Astrocyte (in vitro differentiated cells and primary cell): ENCODE measurements around the gene METTL8. TPM values are rescaled to one million over a fixed set of nuclear protein-coding genes. Genes with fewer than 3 reads are reported as not detected.

ENCODE experiments used
- DNase-seq: peaks from one replicate; pipeline ENCODE4 v3.0.0-alpha.2; 2010; ENCODE audit warnings: low read depth
- FAIRE-seq: peaks from 2 replicates; lab custom pipeline; 2011; peaks lifted over from hg19 to GRCh38; lab: Jason Lieb, UNC
- H2AFZ ChIP-seq: 2 replicates; pipeline ENCODE4 v1.6.0; 2012; ENCODE audit warnings: low read depth, low read length, inconsistent platforms
- H3K27ac ChIP-seq: 2 replicates; pipeline ENCODE4 v1.5.1; 2011; ENCODE audit warnings: low read depth, low read length, inconsistent platforms
- H3K27me3 ChIP-seq: 2 replicates; pipeline ENCODE4 v1.6.0; 2011; ENCODE audit warnings: low read length, inconsistent platforms; ENCODE audit not compliant: insufficient read depth
- H3K36me3 ChIP-seq: 2 replicates; pipeline ENCODE4 v1.5.1; 2011; ENCODE audit warnings: low read length, inconsistent platforms; ENCODE audit not compliant: insufficient read depth
- H3K4me1 ChIP-seq: 2 replicates; pipeline ENCODE4 v1.5.1; 2011; ENCODE audit warnings: low read length, inconsistent platforms; ENCODE audit not compliant: insufficient read depth
- H3K4me2 ChIP-seq: 2 replicates; pipeline ENCODE4 v1.6.0; 2012; ENCODE audit warnings: low read length, inconsistent platforms
- H3K4me3 ChIP-seq: 2 replicates; pipeline ENCODE4 v1.5.1; 2011; ENCODE audit warnings: low read depth, mild to moderate bottlenecking, low read length, inconsistent platforms; ENCODE audit not compliant: insufficient read depth
- H3K79me2 ChIP-seq: 2 replicates; pipeline ENCODE4 v1.6.0; 2012; ENCODE audit warnings: mild to moderate bottlenecking, low read length, inconsistent platforms; ENCODE audit not compliant: insufficient read depth
- H3K9ac ChIP-seq: 2 replicates; pipeline ENCODE4 v1.6.0; 2012; ENCODE audit warnings: mild to moderate bottlenecking, low read length, inconsistent platforms
- H3K9me3 ChIP-seq: 2 replicates; pipeline ENCODE4 v1.5.1; 2012; ENCODE audit warnings: low read depth, mild to moderate bottlenecking, low read length, inconsistent platforms; ENCODE audit not compliant: insufficient read depth
- H4K20me1 ChIP-seq: 2 replicates; pipeline ENCODE4 v1.6.0; 2012; ENCODE audit warnings: low read length, inconsistent platforms; ENCODE audit not compliant: insufficient read depth
- H3K27ac Mint-ChIP-seq: one replicate; pipeline ENCODE4 v1.8.0; 2021; ENCODE audit warnings: mild to moderate bottlenecking, mixed read lengths; ENCODE audit not compliant: unreplicated experiment
- H3K27me3 Mint-ChIP-seq: one replicate; pipeline ENCODE4 v1.8.0; 2021; ENCODE audit warnings: low read depth, mixed read lengths; ENCODE audit not compliant: unreplicated experiment
- H3K36me3 Mint-ChIP-seq: one replicate; pipeline ENCODE4 v1.8.0; 2021; ENCODE audit warnings: low read depth, mixed read lengths; ENCODE audit not compliant: unreplicated experiment
- H3K4me1 Mint-ChIP-seq: one replicate; pipeline ENCODE4 v1.8.0; 2021; ENCODE audit warnings: low read depth, mixed read lengths; ENCODE audit not compliant: unreplicated experiment
- H3K4me3 Mint-ChIP-seq: one replicate; pipeline ENCODE4 v1.8.0; 2021; ENCODE audit warnings: mild to moderate bottlenecking, moderate library complexity, mixed read lengths; ENCODE audit not compliant: unreplicated experiment
- H3K9me3 Mint-ChIP-seq: one replicate; pipeline ENCODE4 v1.8.0; 2021; ENCODE audit warnings: mild to moderate bottlenecking, mixed read lengths; ENCODE audit not compliant: unreplicated experiment
- CTCF ChIP-seq: IDR thresholded peaks from 2 replicates; pipeline ENCODE4 v1.5.1; 2011; ENCODE audit warnings: low read depth, mild to moderate bottlenecking, inconsistent platforms, low read length, moderate library complexity; ENCODE audit not compliant: insufficient read depth
- EZH2 ChIP-seq: IDR thresholded peaks from 2 replicates; pipeline ENCODE4 v1.6.1; 2012; ENCODE audit warnings: mild to moderate bottlenecking, low read length, inconsistent platforms; ENCODE audit not compliant: insufficient read depth
- total RNA-seq: library from RNA; stranded (reverse); gene quantifications from 2 replicates; pipeline ENCODE4 v1.2.1, GENCODE V29; 2021

The METTL8 gene
- total RNA-seq, 1 donor from 2014 or later: 40.4 TPM

- TF ChIP-seq EZH2 (no peak), CTCF (no peak)
- Mint-ChIP-seq H3K36me3 (peaks cover 17% of the 10 kb centered on the region), H3K4me1 (peaks cover 20% of the 10 kb centered on the region), H3K27ac (peak within 1 kb of the TSS; percentile 93), H3K4me3 (peak within 1 kb of the TSS; percentile 92), H3K27me3 (no peaks in the 10 kb centered on the region), H3K9me3 (peaks cover 5% of the 10 kb centered on the region)
- Histone ChIP-seq H3K9ac (peak within 1 kb of the TSS; percentile 90), H3K4me2 (peak within 1 kb of the TSS; percentile 92), H2AFZ (peak within 1 kb of the TSS; percentile 95), H3K27me3 (no peaks in the 10 kb centered on the region), H3K27ac (peak within 1 kb of the TSS; percentile 91), H3K36me3 (peaks cover 14% of the 10 kb centered on the region), H3K9me3 (peaks cover 10% of the 10 kb centered on the region), H3K79me2 (peaks cover 31% of the 10 kb centered on the region), H3K4me1 (peaks cover 9% of the 10 kb centered on the region), H4K20me1 (no peaks in the 10 kb centered on the region), H3K4me3 (peak within 1 kb of the TSS; percentile 88)
- DNase-seq (peak; percentile 89), FAIRE-seq (no peak)
These were observed 511 bp upstream of the METTL8 start, which contains the start of gene DCAF17 for GRCh38 chr2:171434013-171434989. Gene DCAF17 (plus strand): TSS chr2:171434226. CDS start chr2:171434578, 352 bp downstream.

- H3K4me1 ChIP-seq: peaks cover 9% of the 10 kb centered on the region
- no peaks in the 10 kb centered on the region for H4K20me1 ChIP-seq
- Mint-ChIP-seq H3K27me3 (no peaks in the 10 kb centered on the region), H3K27ac (peak overlapping the region; percentile 93), H3K4me3 (peak overlapping the region; percentile 92), H3K36me3 (peaks cover 12% of the 10 kb centered on the region), H3K9me3 (peaks cover 5% of the 10 kb centered on the region), H3K4me1 (peaks cover 20% of the 10 kb centered on the region)
- TF ChIP-seq CTCF (no peak), EZH2 (no peak)
- DNase-seq (no peak), FAIRE-seq (no peak)
- peak overlapping the region; percentile 90 for H3K9ac ChIP-seq
- peaks cover 10% of the 10 kb centered on the region for H3K9me3 ChIP-seq
- peak overlapping the region; percentile 65 for H3K27ac ChIP-seq
- peak overlapping the region; percentile 88 for H3K4me3 ChIP-seq
- H3K4me2 ChIP-seq: peak overlapping the region; percentile 92
- H3K36me3 ChIP-seq: peaks cover 7% of the 10 kb centered on the region
- peaks cover 29% of the 10 kb centered on the region for H3K79me2 ChIP-seq
- H3K27me3 ChIP-seq: no peaks in the 10 kb centered on the region
- peak overlapping the region; percentile 95 for H2AFZ ChIP-seq
These were observed 624 bp downstream of the METTL8 start for GRCh38 chr2:171432969-171433762.
